ENCODE data around the gene CACNA1F.

CACNA1F gene

GRCh38 chrX:49257846-49258748 is 25.0 kb upstream of the CACNA1F start:
- DNase-seq (ENCODE audit: low read depth in 3 of 3), result no peak

GRCh38 chrX:49257074-49257790 is 24.1 kb upstream of the CACNA1F start:
- DNase-seq (ENCODE audit: low read depth in 3 of 3), result no peak

GRCh38 chrX:49256268-49256995 is 23.3 kb upstream of the CACNA1F start:
- DNase-seq (ENCODE audit: low read depth in 3 of 3), result no peak

GRCh38 chrX:49254639-49255038 is 21.5 kb upstream of the CACNA1F start:
- DNase-seq (ENCODE audit: low read depth in 3 of 3), result no peak

- DNase-seq (ENCODE audit: low read depth in 3 of 3), result no peak
Observed at GRCh38 chrX:49251325-49251724, 18.2 kb upstream of the CACNA1F start.

GRCh38 chrX:49250578-49250977 is 17.4 kb upstream of the CACNA1F start:
- no peak for DNase-seq (ENCODE audit: low read depth in 3 of 3)

GRCh38 chrX:49250066-49250465 is 16.9 kb upstream of the CACNA1F start:
- DNase-seq (ENCODE audit: low read depth in 3 of 3), result no peak

GRCh38 chrX:49249616-49250015 is 16.5 kb upstream of the CACNA1F start:
- DNase-seq (ENCODE audit: low read depth in 3 of 3), result no peak

GRCh38 chrX:49249071-49249470 is 15.9 kb upstream of the CACNA1F start:
- DNase-seq (ENCODE audit: low read depth in 3 of 3), result no peak

GRCh38 chrX:49247916-49248811 is 15.0 kb upstream of the CACNA1F start:
- no peak for DNase-seq (ENCODE audit: low read depth in 3 of 3)

GRCh38 chrX:49247346-49247745 is 14.2 kb upstream of the CACNA1F start:
- no peak for DNase-seq (ENCODE audit: low read depth in 3 of 3)

- DNase-seq (ENCODE audit: low read depth in 3 of 3), result no peak
Observed at GRCh38 chrX:49246541-49246940, 13.4 kb upstream of the CACNA1F start.

- DNase-seq (ENCODE audit: low read depth in 3 of 3), result no peak
Observed at GRCh38 chrX:49244207-49244606, 11.1 kb upstream of the CACNA1F start.

GRCh38 chrX:49243166-49243565 is 10.0 kb upstream of the CACNA1F start:
- DNase-seq (ENCODE audit: low read depth in 3 of 3), result no peak

GRCh38 chrX:49242545-49243066 is 9.5 kb upstream of the CACNA1F start:
- no peak for DNase-seq (ENCODE audit: low read depth in 3 of 3)

- no peak for DNase-seq (ENCODE audit: low read depth in 3 of 3)
Observed at GRCh38 chrX:49238735-49239134, 5.6 kb upstream of the CACNA1F start.

- DNase-seq (ENCODE audit: low read depth in 3 of 3), result no peak
Observed at GRCh38 chrX:49237060-49237459, 3.9 kb upstream of the CACNA1F start.

GRCh38 chrX:49233887-49234555 is 881 bp upstream of the CACNA1F start:
- no peak for DNase-seq (ENCODE audit: low read depth in 3 of 3)

GRCh38 chrX:49232525-49232924 is 615 bp downstream of the CACNA1F start:
- no peak for DNase-seq (ENCODE audit: low read depth in 3 of 3)

- DNase-seq (ENCODE audit: low read depth in 3 of 3), result no peak
Observed at GRCh38 chrX:49231333-49232000, 1.7 kb downstream of the CACNA1F start.

All from stimulated activated CD4-positive, alpha-beta T cell treated with anti-CD3 and anti-CD28 coated beads, TNF-alpha, amount 100 ng/mL, for 24 hours (primary cell).